H9 (cell line): ENCODE measurements around the gene PLPP7. TPM values are rescaled to one million over a fixed set of nuclear protein-coding genes. Genes with fewer than 3 reads are reported as not detected.

Source experiments
- DNase-seq: peaks from one replicate; pipeline ENCODE4 v3.0.0-alpha.2; 2017
- H2AFZ ChIP-seq: one replicate; pipeline ENCODE4 v1.6.1; 2013; ENCODE audit warnings: mild to moderate bottlenecking, low read length, control low read depth, moderate library complexity
- H2AK5ac ChIP-seq: 2 replicates; pipeline ENCODE4 v1.6.1; 2013; ENCODE audit warnings: low read length, control low read depth, mixed read lengths; ENCODE audit not compliant: insufficient read length
- H2BK120ac ChIP-seq: one replicate; pipeline ENCODE4 v1.6.1; 2013; ENCODE audit warnings: low read depth, mild to moderate bottlenecking, low read length, control low read depth, inconsistent platforms; ENCODE audit not compliant: poor library complexity, severe bottlenecking
- H2BK12ac ChIP-seq: 2 replicates; pipeline ENCODE4 v1.6.1; 2013; ENCODE audit warnings: low read length, control low read depth, mixed read lengths, low read depth; ENCODE audit not compliant: insufficient read length
- H2BK15ac ChIP-seq: 2 replicates; pipeline ENCODE4 v1.6.1; 2013; ENCODE audit warnings: low read depth, low read length, control low read depth
- H2BK20ac ChIP-seq: one replicate; pipeline ENCODE4 v1.6.1; 2013; ENCODE audit warnings: low read depth, mild to moderate bottlenecking, low read length, control low read depth, inconsistent platforms; ENCODE audit not compliant: poor library complexity, severe bottlenecking
- H2BK5ac ChIP-seq: 2 replicates; pipeline ENCODE4 v1.6.1; 2013; ENCODE audit warnings: low read length, control low read depth, mixed read lengths; ENCODE audit not compliant: insufficient read length
- H3K14ac ChIP-seq: 2 replicates; pipeline ENCODE4 v1.6.1; 2013; ENCODE audit warnings: low read length, control low read depth; ENCODE audit not compliant: insufficient read depth
- H3K18ac ChIP-seq: 2 replicates; pipeline ENCODE4 v1.6.1; 2013; ENCODE audit warnings: low read depth, mild to moderate bottlenecking, mixed read lengths, low read length, control low read depth; ENCODE audit not compliant: insufficient read length
- H3K23ac ChIP-seq: 2 replicates; pipeline ENCODE4 v1.6.1; 2013; ENCODE audit warnings: low read length, control low read depth, mixed read lengths, low read depth; ENCODE audit not compliant: insufficient read length
- H3K23me2 ChIP-seq: 2 replicates; pipeline ENCODE4 v1.6.1; 2013; ENCODE audit warnings: low read depth, mild to moderate bottlenecking, mixed read lengths, low read length, control low read depth; ENCODE audit not compliant: insufficient read length, poor library complexity, severe bottlenecking
- H3K27ac ChIP-seq: 2 replicates; pipeline ENCODE4 v1.5.1; 2013; ENCODE audit warnings: low read length, control low read depth, mixed read lengths, low read depth; ENCODE audit not compliant: insufficient read length
- H3K27me3 ChIP-seq: 2 replicates; pipeline ENCODE4 v1.6.1; 2013; ENCODE audit warnings: low read length, control low read depth, inconsistent platforms; ENCODE audit not compliant: insufficient read depth
- H3K4ac ChIP-seq: 2 replicates; pipeline ENCODE4 v1.6.1; 2013; ENCODE audit warnings: low read depth, mild to moderate bottlenecking, control low read depth, inconsistent platforms, low read length, moderate library complexity
- H3K4me1 ChIP-seq: 2 replicates; pipeline ENCODE4 v1.6.1; 2013; ENCODE audit warnings: low read length, control low read depth, inconsistent platforms; ENCODE audit not compliant: insufficient read depth
- H3K4me2 ChIP-seq: 2 replicates; pipeline ENCODE4 v1.6.1; 2013; ENCODE audit warnings: low read length, control low read depth, mixed read lengths; ENCODE audit not compliant: insufficient read length, insufficient read depth
- H3K56ac ChIP-seq: 2 replicates; pipeline ENCODE4 v1.6.1; 2013; ENCODE audit warnings: low read depth, mild to moderate bottlenecking, mixed read lengths, low read length, control low read depth; ENCODE audit not compliant: insufficient read length
- H3K79me1 ChIP-seq: 2 replicates; pipeline ENCODE4 v1.6.1; 2013; ENCODE audit warnings: low read depth, mild to moderate bottlenecking, moderate library complexity, low read length, control low read depth, inconsistent platforms; ENCODE audit not compliant: insufficient read depth, poor library complexity, severe bottlenecking
- H3K79me2 ChIP-seq: 2 replicates; pipeline ENCODE4 v1.6.1; 2013; ENCODE audit warnings: low read length, control low read depth, inconsistent platforms; ENCODE audit not compliant: insufficient read depth
- H3K9ac ChIP-seq: 2 replicates; pipeline ENCODE4 v1.6.1; 2013; ENCODE audit warnings: low read length, control low read depth, mixed read lengths; ENCODE audit not compliant: insufficient read length; ENCODE audit errors: extremely low read depth
- H3K9me3 ChIP-seq: one replicate; pipeline ENCODE4 v1.6.1; 2013; ENCODE audit warnings: low read depth, low read length, inconsistent platforms; ENCODE audit not compliant: control insufficient read depth
- H3T11ph ChIP-seq: one replicate; pipeline ENCODE4 v1.6.1; 2013; ENCODE audit warnings: mild to moderate bottlenecking, low read length, control low read depth, inconsistent platforms
- H4K20me1 ChIP-seq: one replicate; pipeline ENCODE4 v1.6.1; 2013; ENCODE audit not compliant: control insufficient read depth, insufficient read length, insufficient read depth
- H4K5ac ChIP-seq: 2 replicates; pipeline ENCODE4 v1.6.1; 2013; ENCODE audit warnings: low read depth, mild to moderate bottlenecking, mixed read lengths, low read length, control low read depth; ENCODE audit not compliant: insufficient read length
- H4K8ac ChIP-seq: replicated peaks from 2 replicates; pipeline ENCODE4 v1.6.1; 2013; ENCODE audit warnings: low read length, control low read depth, mixed read lengths, low read depth; ENCODE audit not compliant: insufficient read length
- H4K91ac ChIP-seq: 2 replicates; pipeline ENCODE4 v1.6.1; 2013; ENCODE audit warnings: low read depth, mild to moderate bottlenecking, moderate library complexity, mixed read lengths, low read length, control low read depth; ENCODE audit not compliant: insufficient read length
- H3K27ac Mint-ChIP-seq, 3 experiments: 2 replicates in 2 of 3; 3 replicates in 1 of 3; pipeline ENCODE4 v1.8.0; 2020 to 2021; ENCODE audit warnings: mixed read lengths in 3 of 3, mild to moderate bottlenecking in 1 of 3, moderate library complexity in 1 of 3
- H3K27me3 Mint-ChIP-seq: 2 replicates; pipeline ENCODE4 v1.8.0; 2021; ENCODE audit warnings: low read depth, mild to moderate bottlenecking, moderate library complexity, mixed read lengths
- H3K36me3 Mint-ChIP-seq, 3 experiments: 2 replicates in 2 of 3; 3 replicates in 1 of 3; pipeline ENCODE4 v1.8.0; 2020 to 2021; ENCODE audit warnings: low read depth in 3 of 3, mixed read lengths in 3 of 3; ENCODE audit not compliant: insufficient read depth in 1 of 3
- H3K4me1 Mint-ChIP-seq, 2 experiments: 2 replicates each; pipeline ENCODE4 v1.8.0; 2020; ENCODE audit warnings: mixed read lengths in 2 of 2
- H3K4me3 Mint-ChIP-seq, 2 experiments: 2 replicates in 1 of 2; 3 replicates in 1 of 2; pipeline ENCODE4 v1.8.0; 2020 to 2021; ENCODE audit warnings: mild to moderate bottlenecking in 2 of 2, mixed read lengths in 2 of 2, moderate library complexity in 1 of 2
- H3K9me3 Mint-ChIP-seq, 2 experiments: 2 replicates in 1 of 2; 3 replicates in 1 of 2; pipeline ENCODE4 v1.8.0; 2020; ENCODE audit warnings: mild to moderate bottlenecking in 2 of 2, mixed read lengths in 2 of 2, moderate library complexity in 1 of 2
- CTCF ChIP-seq: fragments of 200-600 bp; sonication (generic); conservative IDR thresholded peaks from 3 replicates; pipeline ENCODE4 v1.8.0; 2021; ENCODE audit warnings: antibody characterized with exemption, mild to moderate bottlenecking
- whole genome bisulfite sequencing: extraction: QIAGEN DNeasy Blood & Tissue Kit; methylation state at CpG from one replicate; pipeline ENCODE4 v1.1.7; 2013; ENCODE audit warnings: missing lambda C conversion rate, low lambda C conversion rate, mixed read lengths; ENCODE audit not compliant: insufficient read length; ENCODE audit errors: extremely low coverage; 5-methylcytosine and 5-hydroxymethylcytosine counted together
- total RNA-seq: library from RNA; stranded (reverse); gene quantifications from 2 replicates; pipeline ENCODE4 v1.2.1, GENCODE V29; 2021

The PLPP7 gene
- total RNA-seq, 1 experiment from 2014 or later: 1.9 TPM

DNA sequence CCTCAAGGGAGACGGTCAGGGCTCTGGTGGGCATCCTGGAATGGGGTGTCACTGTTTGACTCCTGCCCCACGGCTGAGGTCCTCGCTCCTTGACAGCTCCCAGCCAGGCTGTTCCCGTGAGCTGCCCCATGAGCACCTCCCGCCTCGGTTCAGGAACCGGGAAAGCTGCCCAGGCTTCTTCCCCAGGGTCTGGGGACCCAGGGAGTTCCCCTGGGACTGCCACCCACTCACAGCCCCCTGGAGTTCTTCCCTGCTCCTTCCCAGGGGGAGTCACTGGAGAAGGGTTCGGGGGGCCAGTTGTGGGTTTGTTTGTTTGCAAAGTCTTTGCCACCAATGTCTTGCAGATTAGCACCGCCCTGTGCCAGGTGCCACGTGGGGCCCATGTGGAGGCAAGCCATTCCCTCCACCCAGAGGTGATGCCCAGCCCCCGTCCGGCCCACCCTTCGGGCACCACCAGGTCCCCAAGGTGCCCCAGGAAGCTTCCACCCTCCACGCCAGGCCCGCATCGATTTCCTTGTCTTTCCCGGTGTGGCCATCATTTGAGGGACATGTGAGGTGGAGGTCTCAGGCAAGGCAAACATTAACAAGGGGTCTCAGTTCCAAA is 1.3 kb downstream of the PLPP7 start:
- Histone ChIP-seq H3K79me2 (no peaks in the 10 kb centered on the region), H2AFZ (no peak overlapping the region), H2BK5ac (no peak overlapping the region), H2BK20ac (no peak overlapping the region), H3K4me2 (no peak overlapping the region), H3K23ac (no peak overlapping the region), H3K56ac (no peak overlapping the region), H3K18ac (no peak overlapping the region), H3K9me3 (no peaks in the 10 kb centered on the region), H4K8ac (no peak overlapping the region), H3K23me2 (no peaks in the 10 kb centered on the region), H2BK12ac (no peak overlapping the region), H4K20me1 (peaks cover 2% of the 10 kb centered on the region), H3K9ac (no peak overlapping the region), H2BK120ac (no peak overlapping the region), H3T11ph (no peak overlapping the region), H3K4me1 (no peaks in the 10 kb centered on the region; the same call in 1 of the 2 replicates), H4K91ac (no peak overlapping the region), H3K14ac (no peak overlapping the region), H4K5ac (no peak overlapping the region), H2BK15ac (no peak overlapping the region), H2AK5ac (no peak overlapping the region), H3K27me3 (no peaks in the 10 kb centered on the region), H3K79me1 (no peaks in the 10 kb centered on the region), H3K4ac (no peak overlapping the region), H3K27ac (no peak overlapping the region)
- H3K9me3 Mint-ChIP-seq: no peaks in the 10 kb centered on the region
- no peak for TF ChIP-seq CTCF
- peaks cover 0 to 2% (median 0%) of the 10 kb centered on the region in 3 experiments; a peak in 2 of 7 replicates for H3K36me3 Mint-ChIP-seq
- peak overlapping the region in 2 of 3 experiments; percentile 6 to 7; a peak in 1 of 7 replicates for H3K27ac Mint-ChIP-seq
- no peaks in the 10 kb centered on the region for H3K27me3 Mint-ChIP-seq
- peaks cover 13 to 18% of the 10 kb centered on the region in 2 experiments for H3K4me1 Mint-ChIP-seq
- WGBS: no CpG with 5 or more reads among the region's 17 CpGs
- DNase-seq: no peak
- no peak overlapping the region for H3K4me3 Mint-ChIP-seq
